GM21367 (cell line): ENCODE results near the gene SEZ6.

Experiments
- ATAC-seq: cut with Tn5 transposase; IDR thresholded peaks from one replicate; pipeline ENCODE4 v1.9.1; 2021; ENCODE audit not compliant: unreplicated experiment

SEZ6 gene

GRCh38 chr17:29005936-29006511 is at the start of gene SEZ6:
TSS of gene SEZ6 (minus strand) at chr17:29006033. CDS start at chr17:29005869, 164 bp downstream.
- no peak for ATAC-seq

- no peak for ATAC-seq
Observed at GRCh38 chr17:29054835-29055234, 49.0 kb upstream of the SEZ6 start.

GRCh38 chr17:29051731-29052130 is 45.9 kb upstream of the SEZ6 start:
- no peak for ATAC-seq

- no peak for ATAC-seq
Observed at GRCh38 chr17:29051194-29051593, 45.4 kb upstream of the SEZ6 start.

- no peak for ATAC-seq
Observed at GRCh38 chr17:29050176-29050575, 44.3 kb upstream of the SEZ6 start.

- no peak for ATAC-seq
Observed at GRCh38 chr17:29049541-29050145, 43.8 kb upstream of the SEZ6 start.

GRCh38 chr17:29048440-29049368 is 42.9 kb upstream of the SEZ6 start:
- no peak for ATAC-seq

- no peak for ATAC-seq
Observed at GRCh38 chr17:29046473-29046839, 40.6 kb upstream of the SEZ6 start.

GRCh38 chr17:29045734-29046472 is 40.1 kb upstream of the SEZ6 start:
- ATAC-seq, result no peak

- no peak for ATAC-seq
Observed at GRCh38 chr17:29045026-29045425, 39.2 kb upstream of the SEZ6 start.

GRCh38 chr17:29043539-29044145 is 37.8 kb upstream of the SEZ6 start:
- ATAC-seq, result no peak

GRCh38 chr17:29042679-29043538 is 37.1 kb upstream of the SEZ6 start, which contains the start of gene PIPOX:
TSS of gene PIPOX (plus strand) at chr17:29043141. CDS start at chr17:29043226, 85 bp downstream.
- no peak for ATAC-seq

GRCh38 chr17:29042026-29042678 is 36.3 kb upstream of the SEZ6 start:
- no peak for ATAC-seq

- no peak for ATAC-seq
Observed at GRCh38 chr17:29041571-29041970, 35.7 kb upstream of the SEZ6 start.

GRCh38 chr17:29041091-29041490 is 35.3 kb upstream of the SEZ6 start:
- no peak for ATAC-seq

GRCh38 chr17:29039764-29040598 is 34.1 kb upstream of the SEZ6 start:
- ATAC-seq, result no peak

GRCh38 chr17:29038085-29038795 is 32.4 kb upstream of the SEZ6 start:
- no peak for ATAC-seq

GRCh38 chr17:29037739-29038084 is 31.9 kb upstream of the SEZ6 start:
- ATAC-seq, result no peak
